ENCODE results near the gene SARDH.

DNA sequence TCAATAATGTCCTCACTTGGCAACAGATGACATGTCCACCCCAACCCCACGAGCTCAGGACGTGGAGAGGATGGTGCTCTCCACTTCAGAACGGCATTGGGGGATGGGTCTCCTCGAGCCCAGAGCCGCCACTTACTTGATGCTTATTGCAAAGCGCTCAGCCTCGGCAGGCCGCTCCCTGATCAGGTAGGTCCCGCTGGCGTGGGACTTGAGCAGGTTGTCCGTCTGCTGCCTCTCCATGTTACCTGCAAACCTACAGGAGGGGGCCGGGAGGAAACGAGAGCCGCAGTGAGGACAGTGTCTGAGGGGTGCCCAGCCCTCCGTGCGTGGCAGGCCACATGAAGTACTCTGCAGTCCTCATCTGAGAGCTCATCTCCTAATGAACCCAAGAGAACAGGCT lies 36.6 kb upstream of the SARDH start:
- TF ChIP-seq, protein P1, sequence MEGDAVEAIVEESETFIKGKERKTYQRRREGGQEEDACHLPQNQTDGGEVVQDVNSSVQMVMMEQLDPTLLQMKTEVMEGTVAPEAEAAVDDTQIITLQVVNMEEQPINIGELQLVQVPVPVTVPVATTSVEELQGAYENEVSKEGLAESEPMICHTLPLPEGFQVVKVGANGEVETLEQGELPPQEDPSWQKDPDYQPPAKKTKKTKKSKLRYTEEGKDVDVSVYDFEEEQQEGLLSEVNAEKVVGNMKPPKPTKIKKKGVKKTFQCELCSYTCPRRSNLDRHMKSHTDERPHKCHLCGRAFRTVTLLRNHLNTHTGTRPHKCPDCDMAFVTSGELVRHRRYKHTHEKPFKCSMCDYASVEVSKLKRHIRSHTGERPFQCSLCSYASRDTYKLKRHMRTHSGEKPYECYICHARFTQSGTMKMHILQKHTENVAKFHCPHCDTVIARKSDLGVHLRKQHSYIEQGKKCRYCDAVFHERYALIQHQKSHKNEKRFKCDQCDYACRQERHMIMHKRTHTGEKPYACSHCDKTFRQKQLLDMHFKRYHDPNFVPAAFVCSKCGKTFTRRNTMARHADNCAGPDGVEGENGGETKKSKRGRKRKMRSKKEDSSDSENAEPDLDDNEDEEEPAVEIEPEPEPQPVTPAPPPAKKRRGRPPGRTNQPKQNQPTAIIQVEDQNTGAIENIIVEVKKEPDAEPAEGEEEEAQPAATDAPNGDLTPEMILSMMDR (IDR thresholded peaks at IDR 0.05) = no peak
- peak in 1 of 3 donors; percentile 8 for TF ChIP-seq POLR2A (IDR thresholded peaks at IDR 0.05)
